ENCODE results near the gene KRTAP25-1. TPM values are rescaled to one million over a fixed set of nuclear protein-coding genes. Genes with fewer than 3 reads are reported as not detected.

The KRTAP25-1 gene
- total RNA-seq, 2 experiments from 2014 or later = not detected

DNA sequence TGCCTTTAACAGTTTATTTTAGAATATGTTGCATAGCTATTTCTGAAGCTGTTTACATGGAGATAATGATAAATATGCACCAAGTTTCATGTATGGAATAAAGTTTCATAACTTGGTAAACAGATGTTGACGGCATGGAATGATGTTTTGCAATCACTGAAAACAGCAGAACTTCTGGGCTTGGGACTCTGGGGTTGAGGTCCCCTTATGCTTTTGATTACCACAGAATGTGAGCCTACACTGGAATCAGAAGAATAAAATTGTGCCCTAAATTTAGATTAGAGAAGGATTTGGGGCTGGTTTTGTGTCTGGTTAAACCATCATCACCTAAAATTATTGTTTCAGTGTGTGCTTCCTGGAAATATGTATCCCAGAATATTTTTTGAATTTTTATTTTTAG lies 17.7 kb downstream of the KRTAP25-1 start:
- H3K27me3 Mint-ChIP-seq = no peaks in the 10 kb centered on the region
- peaks cover 2% of the 10 kb centered on the region for H3K9me3 Mint-ChIP-seq (ENCODE audit: low read depth)
- no peak for DNase-seq
- H3K4me1 Mint-ChIP-seq = no peaks in the 10 kb centered on the region
- no peak overlapping the region for H3K4me3 Mint-ChIP-seq
- H3K27ac Mint-ChIP-seq = no peak overlapping the region
- ATAC-seq = no peak
- CTCF ChIA-PET = no interaction called here
- no peaks in the 10 kb centered on the region for H3K36me3 Mint-ChIP-seq

DNA sequence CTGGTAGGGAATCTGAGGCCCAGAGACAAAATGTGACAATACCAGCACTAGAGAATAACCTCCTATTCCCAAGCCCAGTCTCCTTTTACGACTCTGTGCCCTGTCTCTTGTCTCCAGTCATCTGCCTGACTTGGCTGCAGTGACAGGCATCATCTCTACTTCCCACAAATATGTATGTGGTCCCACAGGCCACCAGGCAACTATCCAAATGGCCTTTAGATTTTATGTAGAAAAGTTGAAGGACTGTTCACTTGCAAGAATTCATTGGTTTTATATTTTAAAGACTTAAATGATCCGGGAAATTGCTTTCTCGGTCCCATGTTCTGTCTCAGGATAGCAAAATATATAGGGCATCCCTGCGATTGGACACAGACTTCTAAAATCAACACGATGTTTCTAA lies 18.2 kb downstream of the KRTAP25-1 start:
- Mint-ChIP-seq H3K9me3 (ENCODE audit: low read depth) (peaks cover 4% of the 10 kb centered on the region), H3K27ac (no peak overlapping the region), H3K4me1 (no peaks in the 10 kb centered on the region), H3K27me3 (no peaks in the 10 kb centered on the region), H3K4me3 (no peak overlapping the region), H3K36me3 (no peaks in the 10 kb centered on the region)
- no peak for ATAC-seq
- CTCF ChIA-PET = no interaction called here
- no peak for DNase-seq

DNA sequence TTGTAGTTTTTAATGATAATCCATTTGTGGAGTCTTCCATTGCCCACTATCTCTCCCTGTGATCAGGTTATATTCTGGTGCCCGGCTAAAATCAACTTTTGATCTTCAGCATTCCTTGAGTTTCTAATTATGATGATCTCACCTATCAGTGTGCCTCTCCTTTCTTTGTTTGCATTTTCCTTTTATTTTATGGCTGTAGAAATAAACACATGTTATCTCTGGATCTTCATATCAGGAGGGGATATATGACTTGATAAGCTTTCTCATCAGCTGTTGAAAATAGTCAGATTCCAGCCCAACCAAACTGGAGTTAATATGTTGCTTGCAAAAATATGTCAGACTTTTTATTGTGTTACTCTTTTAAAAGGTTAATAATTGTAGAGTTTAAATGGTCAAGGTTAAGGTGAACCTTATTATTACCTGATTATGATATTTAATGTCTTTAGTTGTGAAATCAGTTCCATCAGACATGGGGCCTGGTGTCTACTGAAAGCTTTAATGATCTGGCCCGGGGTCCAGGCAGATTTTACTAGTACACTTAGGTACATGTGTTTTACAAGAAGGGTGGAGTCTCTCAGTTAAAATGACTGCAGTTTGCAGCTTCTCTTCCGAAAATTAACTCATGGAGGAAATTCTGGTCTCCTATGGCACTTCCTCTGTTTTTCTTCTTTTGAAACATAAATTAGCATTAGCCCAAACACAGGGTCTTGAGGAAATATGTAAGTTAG lies 19.3 kb downstream of the KRTAP25-1 start:
- no peak overlapping the region for H3K4me3 Mint-ChIP-seq
- H3K27ac Mint-ChIP-seq = no peak overlapping the region
- H3K36me3 Mint-ChIP-seq = no peaks in the 10 kb centered on the region
- H3K27me3 Mint-ChIP-seq = no peaks in the 10 kb centered on the region
- DNase-seq = no peak
- no peaks in the 10 kb centered on the region for H3K4me1 Mint-ChIP-seq
- CTCF ChIA-PET = no interaction called here
- peaks cover 6% of the 10 kb centered on the region for H3K9me3 Mint-ChIP-seq (ENCODE audit: low read depth)
- no peak for ATAC-seq

DNA sequence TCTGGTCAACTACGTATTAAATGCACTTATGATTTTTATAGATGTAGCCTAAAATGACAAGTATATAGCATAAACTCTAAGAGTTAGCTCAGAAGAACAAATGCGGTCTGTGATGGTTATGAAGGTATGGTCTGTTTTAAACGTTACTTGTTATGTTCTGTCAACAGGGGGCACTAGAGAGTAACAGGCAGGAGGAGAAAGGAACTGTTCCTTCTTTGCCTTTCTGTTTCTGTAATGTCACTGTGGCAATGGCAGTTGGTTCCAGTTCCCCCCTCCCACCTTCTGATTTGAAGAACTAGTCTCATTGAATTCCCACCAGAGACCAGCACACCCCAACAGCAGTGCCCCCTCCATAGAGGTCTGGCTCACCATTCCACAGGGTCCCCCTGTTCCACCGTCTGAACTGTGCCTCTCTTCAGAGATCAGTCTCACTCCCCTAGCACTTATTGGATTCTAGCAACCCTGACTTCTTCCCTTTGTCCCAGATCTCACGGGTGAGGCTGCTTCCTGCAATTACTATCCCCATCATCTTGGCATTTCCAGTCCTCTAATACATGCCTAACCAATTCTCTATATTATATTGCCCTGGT lies 20.6 kb downstream of the KRTAP25-1 start:
- H3K9me3 Mint-ChIP-seq (ENCODE audit: low read depth) = peaks cover 10% of the 10 kb centered on the region
- ATAC-seq = no peak

DNA sequence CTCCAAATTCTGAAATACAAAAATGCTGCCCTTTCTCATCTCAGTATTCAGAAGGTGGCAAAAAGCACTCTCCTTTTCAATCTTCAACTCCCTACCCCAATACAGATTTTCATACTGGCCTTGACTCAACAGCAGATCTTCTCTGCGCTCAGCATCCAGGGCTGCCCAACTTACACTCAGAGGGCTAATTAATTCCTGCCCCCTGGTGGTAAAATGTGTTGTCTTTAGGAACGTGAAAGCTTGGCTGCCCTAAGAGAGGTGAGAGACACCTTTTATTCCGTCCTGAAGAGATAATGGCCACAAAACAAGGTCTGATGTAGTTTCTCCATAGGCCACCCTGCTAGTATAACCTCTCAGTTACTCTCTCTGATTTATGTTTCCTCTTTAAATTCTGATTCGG lies 31.5 kb downstream of the KRTAP25-1 start:
- Mint-ChIP-seq H3K4me3 (no peak overlapping the region), H3K9me3 (ENCODE audit: low read depth) (no peaks in the 10 kb centered on the region), H3K36me3 (no peaks in the 10 kb centered on the region), H3K27ac (no peak overlapping the region), H3K27me3 (no peaks in the 10 kb centered on the region), H3K4me1 (no peaks in the 10 kb centered on the region)
- no peak for DNase-seq
- CTCF ChIA-PET = no interaction called here
- ATAC-seq = no peak

More for the DNA sequence above, 20.6 kb downstream of the KRTAP25-1 start:
- DNase-seq = no peak
- no peak overlapping the region for H3K4me3 Mint-ChIP-seq
- no peaks in the 10 kb centered on the region for H3K4me1 Mint-ChIP-seq
- H3K36me3 Mint-ChIP-seq = no peaks in the 10 kb centered on the region
- H3K27me3 Mint-ChIP-seq = no peaks in the 10 kb centered on the region
- CTCF ChIA-PET = interaction anchor here (0.7 kb wide), 1 partner anchor 806 kb away, joined by 3 read pairs; no protein-coding TSS in a partner anchor
- no peak overlapping the region for H3K27ac Mint-ChIP-seq

DNA sequence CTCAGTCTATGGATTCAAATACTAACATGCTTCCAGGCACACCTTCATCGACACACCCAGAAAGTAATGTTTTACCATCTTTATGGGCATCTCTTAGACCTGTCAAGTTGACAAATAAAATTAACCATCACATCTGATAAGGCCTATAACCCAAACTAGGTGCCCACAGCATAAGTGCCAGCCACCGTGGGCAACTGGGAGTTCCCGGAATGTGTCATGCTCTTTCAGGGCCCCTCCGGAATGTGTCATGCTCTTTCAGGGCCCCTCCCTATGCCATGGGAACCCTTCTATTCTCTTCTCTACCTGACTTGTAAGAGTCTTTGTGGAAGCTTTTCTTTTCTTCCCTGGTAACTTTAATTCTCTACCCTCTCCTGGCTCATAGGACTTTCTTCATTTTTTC lies 33.2 kb downstream of the KRTAP25-1 start:
- no peak for ATAC-seq
- CTCF ChIA-PET = no interaction called here
- DNase-seq = no peak
- no peaks in the 10 kb centered on the region for H3K27me3 Mint-ChIP-seq
- no peak overlapping the region for H3K27ac Mint-ChIP-seq
- no peaks in the 10 kb centered on the region for H3K36me3 Mint-ChIP-seq
- H3K4me3 Mint-ChIP-seq = no peak overlapping the region
- peaks cover 2% of the 10 kb centered on the region for H3K9me3 Mint-ChIP-seq (ENCODE audit: low read depth)
- H3K4me1 Mint-ChIP-seq = no peaks in the 10 kb centered on the region

DNA sequence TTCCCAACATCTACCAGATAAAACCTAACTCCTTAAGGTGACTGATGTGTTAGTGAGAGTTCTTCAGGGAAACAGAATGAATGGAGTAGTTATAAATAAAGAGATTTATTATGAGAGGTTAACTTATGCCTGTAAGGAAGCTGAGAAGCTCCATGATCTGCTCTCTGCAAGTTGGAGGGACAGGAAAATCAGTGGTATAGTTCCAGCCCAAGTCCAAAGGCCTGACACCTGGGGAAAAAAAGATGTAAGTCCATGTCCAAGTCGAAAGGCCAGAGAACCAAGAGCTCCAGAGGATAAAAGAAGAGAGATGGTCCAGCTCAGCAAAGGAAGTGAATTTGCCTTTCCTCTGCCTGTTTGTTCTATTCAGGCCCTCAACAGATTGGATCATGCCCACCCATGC lies 33.6 kb downstream of the KRTAP25-1 start:
- no peak for ATAC-seq
- CTCF ChIA-PET = no interaction called here
- Mint-ChIP-seq H3K36me3 (no peaks in the 10 kb centered on the region), H3K9me3 (ENCODE audit: low read depth) (peaks cover 2% of the 10 kb centered on the region), H3K4me1 (no peaks in the 10 kb centered on the region), H3K27ac (no peak overlapping the region), H3K4me3 (no peak overlapping the region), H3K27me3 (no peaks in the 10 kb centered on the region)
- no peak for DNase-seq

DNA sequence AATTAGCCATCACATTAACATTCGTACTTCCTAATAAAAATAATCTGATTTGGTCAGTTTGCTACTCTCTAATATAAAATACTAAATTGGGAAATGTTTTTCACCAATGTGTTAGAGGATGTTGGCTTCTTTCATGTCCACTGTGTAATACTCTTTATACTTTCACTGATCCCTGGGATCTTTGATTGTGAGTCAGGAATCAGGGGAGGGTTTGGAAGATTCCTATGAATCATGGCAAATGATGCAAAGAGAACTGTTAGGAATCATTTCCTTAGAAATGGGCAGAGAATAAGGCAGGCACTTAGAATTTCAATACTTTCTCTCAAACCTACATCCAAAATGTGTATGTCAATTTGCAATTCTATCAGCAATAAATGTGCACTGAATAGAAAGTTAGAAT lies 37.5 kb downstream of the KRTAP25-1 start:
- ATAC-seq (no peak), DNase-seq (no peak)
- CTCF ChIA-PET = no interaction called here
- Mint-ChIP-seq H3K27ac (no peak overlapping the region), H3K4me1 (no peaks in the 10 kb centered on the region), H3K9me3 (ENCODE audit: low read depth) (peaks cover 2% of the 10 kb centered on the region), H3K4me3 (no peak overlapping the region), H3K27me3 (no peaks in the 10 kb centered on the region), H3K36me3 (no peaks in the 10 kb centered on the region)

DNA sequence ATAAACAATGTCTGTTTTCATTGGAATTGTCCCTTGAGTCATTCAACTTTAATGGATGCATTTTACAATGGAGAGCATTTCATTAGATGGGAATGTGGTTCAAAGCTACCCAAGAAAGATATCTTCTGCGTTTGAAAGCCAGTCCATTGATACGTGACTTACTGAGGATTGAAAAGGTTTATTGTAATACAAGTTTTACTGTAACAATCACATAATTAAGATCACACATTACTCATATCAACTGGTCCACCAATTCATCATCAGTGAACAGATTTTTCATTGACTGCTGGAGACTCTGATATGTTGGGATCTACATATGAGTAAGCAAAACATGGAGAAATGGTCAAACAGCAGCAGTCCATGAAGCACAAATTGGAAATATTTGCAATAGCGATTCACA lies 39.4 kb downstream of the KRTAP25-1 start:
- H3K36me3 Mint-ChIP-seq = no peaks in the 10 kb centered on the region
- H3K27ac Mint-ChIP-seq = no peak overlapping the region
- CTCF ChIA-PET = no interaction called here
- H3K4me1 Mint-ChIP-seq = no peaks in the 10 kb centered on the region
- ATAC-seq (no peak), DNase-seq (no peak)
- no peaks in the 10 kb centered on the region for H3K27me3 Mint-ChIP-seq
- H3K4me3 Mint-ChIP-seq = no peak overlapping the region
- peaks cover 2% of the 10 kb centered on the region for H3K9me3 Mint-ChIP-seq (ENCODE audit: low read depth)

DNA sequence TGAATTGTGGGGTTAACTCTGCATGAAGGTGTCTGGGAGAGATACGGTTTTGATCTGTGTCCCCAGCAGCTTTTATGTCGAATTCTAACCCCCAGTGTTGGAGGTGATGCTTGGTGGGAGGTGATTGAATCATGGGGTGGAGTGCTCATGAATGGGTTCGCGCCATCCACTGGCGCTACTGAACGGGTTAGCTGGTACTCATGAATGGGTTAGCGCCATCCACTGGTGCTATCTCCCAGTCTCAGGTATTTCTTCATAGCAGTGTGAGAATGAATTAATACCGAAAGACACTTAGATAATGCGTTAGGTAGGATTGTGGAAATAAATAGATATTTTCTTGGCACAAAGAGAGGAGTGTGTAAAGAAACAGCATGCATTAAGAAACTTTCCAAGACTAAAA lies 40.5 kb downstream of the KRTAP25-1 start:
- Mint-ChIP-seq H3K36me3 (no peaks in the 10 kb centered on the region), H3K4me3 (no peak overlapping the region), H3K27me3 (no peaks in the 10 kb centered on the region), H3K27ac (no peak overlapping the region), H3K4me1 (no peaks in the 10 kb centered on the region), H3K9me3 (ENCODE audit: low read depth) (peaks cover 4% of the 10 kb centered on the region)
- no peak for ATAC-seq
- CTCF ChIA-PET = no interaction called here
- DNase-seq = no peak

DNA sequence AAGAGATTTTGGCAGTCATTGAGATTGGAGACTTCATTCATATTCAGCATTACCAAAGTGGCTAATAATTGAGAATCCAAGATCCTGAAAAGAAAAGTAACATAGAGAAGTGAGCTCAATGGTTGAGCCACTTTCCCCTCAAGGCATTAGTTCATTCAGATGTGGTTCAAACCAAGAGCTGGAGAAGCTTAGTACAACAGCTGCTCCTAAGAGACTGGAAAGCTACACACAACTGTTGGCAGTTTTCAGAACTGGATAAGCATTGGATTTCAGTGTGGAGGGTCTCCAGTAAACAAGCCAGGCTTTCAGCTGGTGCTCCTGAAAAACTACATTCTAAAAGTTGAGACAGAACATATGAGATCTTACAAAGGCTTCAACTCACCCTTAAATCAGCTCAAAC lies 44.3 kb downstream of the KRTAP25-1 start:
- no peak overlapping the region for H3K27ac Mint-ChIP-seq
- H3K4me3 Mint-ChIP-seq = no peak overlapping the region
- peaks cover 2% of the 10 kb centered on the region for H3K9me3 Mint-ChIP-seq (ENCODE audit: low read depth)
- ATAC-seq = no peak
- CTCF ChIA-PET = no interaction called here
- no peak for DNase-seq
- H3K27me3 Mint-ChIP-seq = no peaks in the 10 kb centered on the region
- no peaks in the 10 kb centered on the region for H3K4me1 Mint-ChIP-seq
- no peaks in the 10 kb centered on the region for H3K36me3 Mint-ChIP-seq

DNA sequence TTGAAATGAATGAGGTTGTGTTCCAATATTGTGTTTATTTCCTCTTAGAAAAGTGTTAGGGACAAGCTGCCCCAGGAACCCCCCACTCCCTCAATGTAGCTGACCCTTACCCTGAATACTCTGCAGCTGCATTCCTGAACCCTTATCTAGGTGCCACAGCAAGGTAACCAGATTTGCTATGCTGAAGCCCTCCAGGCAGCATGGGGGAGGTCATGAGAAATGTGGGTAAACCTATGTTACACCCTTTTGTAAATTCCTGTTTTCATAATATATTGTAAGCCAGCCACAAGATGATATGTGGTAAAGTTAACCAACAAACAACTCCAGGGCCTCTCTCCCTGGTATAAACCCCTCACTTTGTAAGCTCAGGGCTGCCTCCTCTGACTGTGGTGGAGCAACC lies 45.6 kb downstream of the KRTAP25-1 start:
- CTCF ChIA-PET = no interaction called here
- DNase-seq (no peak), ATAC-seq (no peak)
- Mint-ChIP-seq H3K9me3 (ENCODE audit: low read depth) (peaks cover 2% of the 10 kb centered on the region), H3K27ac (no peak overlapping the region), H3K36me3 (no peaks in the 10 kb centered on the region), H3K27me3 (no peaks in the 10 kb centered on the region), H3K4me3 (no peak overlapping the region), H3K4me1 (no peaks in the 10 kb centered on the region)

DNA sequence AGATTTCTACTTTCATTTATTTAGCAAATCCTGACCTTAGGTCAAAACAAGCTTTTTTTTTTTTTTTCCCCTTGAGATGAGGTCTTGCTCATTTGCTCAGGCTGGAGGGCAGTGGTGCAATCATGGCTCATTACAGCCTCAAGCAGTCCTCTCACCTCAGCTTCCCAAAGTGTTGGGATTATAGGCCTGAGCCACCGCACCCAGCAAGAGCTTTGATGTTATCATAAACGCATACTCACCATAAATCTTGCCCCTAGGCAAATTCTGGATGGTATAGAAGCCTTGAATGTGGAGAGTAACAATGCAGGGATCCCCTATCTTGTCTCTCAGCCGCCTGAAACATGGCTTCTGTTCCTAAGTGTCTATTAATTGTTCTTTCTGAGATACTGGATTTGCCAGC lies 48.7 kb downstream of the KRTAP25-1 start:
- Mint-ChIP-seq H3K27me3 (no peaks in the 10 kb centered on the region), H3K4me3 (no peak overlapping the region), H3K9me3 (ENCODE audit: low read depth) (peaks cover 2% of the 10 kb centered on the region), H3K27ac (no peak overlapping the region), H3K4me1 (no peaks in the 10 kb centered on the region), H3K36me3 (no peaks in the 10 kb centered on the region)
- CTCF ChIA-PET = no interaction called here
- no peak for DNase-seq
- ATAC-seq = no peak

Measured in activated CD8-positive, alpha-beta memory T cell treated with anti-CD3 and anti-CD28 coated beads, Interleukin-2, amount 10 ng/mL, durations not matched to agents 7 days and 5 days (primary cell).